SK-N-SH treated with all-trans-retinoic acid at 6 μM for 48 hours (cell line): Measurements from ENCODE around the gene ZBTB40.

Experiments
- ATAC-seq: fragments of 200-7000 bp; cut with Tn5 transposase; 3 replicates; pipeline ENCODE4 v1.9.1; 2020; ENCODE audit warnings: mild to moderate bottlenecking, moderate library complexity
- ARNTL ChIP-seq: fragments of 450-650 bp; formaldehyde crosslinking; IDR thresholded peaks from 2 replicates; pipeline ENCODE4 v1.5.0; 2020; ENCODE audit warnings: low read depth, mild to moderate bottlenecking, moderate library complexity, borderline replicate concordance
- BACH2 ChIP-seq: fragments of 250-450 bp; sonication (Bioruptor Pico); IDR thresholded peaks from 2 replicates; pipeline ENCODE4 v1.9.0; 2021; ENCODE audit warnings: mild to moderate bottlenecking, borderline replicate concordance
- CREB5 ChIP-seq: fragments of 250-450 bp; sonication (Bioruptor Pico); IDR thresholded peaks from 2 replicates; pipeline ENCODE4 v1.5.1; 2020; ENCODE audit warnings: low read depth, mild to moderate bottlenecking, moderate library complexity
- CSRNP3 ChIP-seq: fragments of 250-450 bp; sonication (Bioruptor Pico); IDR thresholded peaks from 2 replicates; pipeline ENCODE4 v1.5.1; 2021; ENCODE audit warnings: mild to moderate bottlenecking, moderate library complexity
- ESRRG ChIP-seq: fragments of 250-450 bp; sonication (Bioruptor Pico); IDR thresholded peaks from 2 replicates; pipeline ENCODE4 v1.6.1; 2021; ENCODE audit warnings: mild to moderate bottlenecking
- GLIS3 ChIP-seq: fragments of 250-450 bp; sonication (Bioruptor Pico); IDR thresholded peaks from 2 replicates; pipeline ENCODE4 v1.5.0; 2020; ENCODE audit warnings: mild to moderate bottlenecking, moderate library complexity
- ISL1 ChIP-seq: fragments of 250-450 bp; sonication (Bioruptor Pico); IDR thresholded peaks from 2 replicates; pipeline ENCODE4 v2.1.2; 2022; ENCODE audit warnings: mild to moderate bottlenecking, moderate library complexity
- OSR1 ChIP-seq: fragments of 250-450 bp; sonication (Bioruptor Pico); IDR thresholded peaks from 2 replicates; pipeline ENCODE4 v1.8.0; 2022; ENCODE audit warnings: moderate library complexity, mild to moderate bottlenecking, inconsistent platforms
- PATZ1 ChIP-seq: fragments of 250-450 bp; sonication (Bioruptor Pico); IDR thresholded peaks from 2 replicates; pipeline ENCODE4 v1.8.0; 2020; ENCODE audit warnings: mild to moderate bottlenecking, moderate library complexity, borderline replicate concordance
- POU6F1 ChIP-seq: fragments of 250-450 bp; sonication (Bioruptor Pico); IDR thresholded peaks from 2 replicates; pipeline ENCODE4 v1.8.0; 2021; ENCODE audit warnings: low read depth, mild to moderate bottlenecking, moderate library complexity, borderline replicate concordance
- PPARA ChIP-seq: fragments of 250-450 bp; sonication (Bioruptor Pico); IDR thresholded peaks from 2 replicates; pipeline ENCODE4 v1.5.0; 2020; ENCODE audit warnings: mild to moderate bottlenecking, borderline replicate concordance
- RARB ChIP-seq: fragments of 250-450 bp; sonication (Bioruptor Pico); IDR thresholded peaks from 2 replicates; pipeline ENCODE4 v1.8.0; 2021; ENCODE audit warnings: mild to moderate bottlenecking, moderate library complexity
- SNAI2 ChIP-seq: fragments of 250-450 bp; sonication (Bioruptor Pico); IDR thresholded peaks from 2 replicates; pipeline ENCODE4 v1.5.0; 2020; ENCODE audit warnings: mild to moderate bottlenecking, moderate library complexity
- TCF4 ChIP-seq: fragments of 250-450 bp; sonication (Bioruptor Pico); IDR thresholded peaks from 2 replicates; pipeline ENCODE4 v1.8.0; 2021; ENCODE audit warnings: mild to moderate bottlenecking, moderate library complexity, borderline replicate concordance
- TOX ChIP-seq: fragments of 250-450 bp; sonication (Bioruptor Pico); IDR thresholded peaks from 2 replicates; pipeline ENCODE4 v1.8.0; 2021; ENCODE audit warnings: mild to moderate bottlenecking, moderate library complexity, borderline replicate concordance
- TSHZ2 ChIP-seq: fragments of 250-450 bp; sonication (Bioruptor Pico); IDR thresholded peaks from 2 replicates; pipeline ENCODE4 v1.5.0; 2020; ENCODE audit warnings: mild to moderate bottlenecking, moderate library complexity
- ZC3H10 ChIP-seq: fragments of 250-450 bp; sonication (Bioruptor Pico); IDR thresholded peaks from 2 replicates; pipeline ENCODE4 v1.5.1; 2021; ENCODE audit warnings: mild to moderate bottlenecking, moderate library complexity
- ZFP30 ChIP-seq: fragments of 450-650 bp; formaldehyde crosslinking; IDR thresholded peaks from 2 replicates; pipeline ENCODE4 v1.5.0; 2022; ENCODE audit warnings: mild to moderate bottlenecking, moderate library complexity
- ZNF565 ChIP-seq: fragments of 450-650 bp; formaldehyde crosslinking; conservative IDR thresholded peaks from 2 replicates; pipeline ENCODE4 v1.5.0; 2020; ENCODE audit warnings: low read depth, mild to moderate bottlenecking, moderate library complexity
- ZNF70 ChIP-seq: fragments of 450-650 bp; formaldehyde crosslinking; IDR thresholded peaks from 2 replicates; pipeline ENCODE4 v1.5.0; 2020; ENCODE audit warnings: mild to moderate bottlenecking, moderate library complexity
- ZNF8 ChIP-seq: fragments of 450-650 bp; formaldehyde crosslinking; IDR thresholded peaks from 2 replicates; pipeline ENCODE4 v1.5.0; 2020; ENCODE audit warnings: mild to moderate bottlenecking, moderate library complexity

Gene ZBTB40

GRCh38 chr1:22547186-22547817 is 95.7 kb downstream of the ZBTB40 start:
- TF ChIP-seq ISL1 (no peak), TCF4 (CRISPR knock-in tag) (no peak), BACH2 (CRISPR knock-in tag) (no peak), CSRNP3 (CRISPR knock-in tag) (no peak), POU6F1 (CRISPR knock-in tag) (no peak), ZNF565 (CRISPR knock-in tag) (no peak), ESRRG (no peak), CREB5 (CRISPR knock-in tag) (no peak), GLIS3 (CRISPR knock-in tag) (no peak), ARNTL (CRISPR knock-in tag) (no peak), RARB (no peak), PPARA (CRISPR knock-in tag) (no peak), ZC3H10 (CRISPR knock-in tag) (no peak), ZFP30 (no peak), ZNF8 (no peak), ZNF70 (CRISPR knock-in tag) (no peak), PATZ1 (CRISPR knock-in tag) (no peak), TOX (CRISPR knock-in tag) (no peak), TSHZ2 (CRISPR knock-in tag) (no peak), OSR1 (CRISPR knock-in tag) (no peak)
- no peak for ATAC-seq

GRCh38 chr1:22547818-22548462 is 96.3 kb downstream of the ZBTB40 start:
- no peak for TF ChIP-seq POU6F1 (CRISPR knock-in tag)
- TF ChIP-seq SNAI2: no peak
- TF ChIP-seq TOX (CRISPR knock-in tag): no peak
- no peak for TF ChIP-seq PPARA (CRISPR knock-in tag)
- TF ChIP-seq CREB5 (CRISPR knock-in tag): no peak
- TF ChIP-seq CSRNP3 (CRISPR knock-in tag): no peak
- no peak for TF ChIP-seq ISL1
- TF ChIP-seq PATZ1 (CRISPR knock-in tag): no peak
- TF ChIP-seq RARB: no peak
- TF ChIP-seq TCF4 (CRISPR knock-in tag): no peak
- TF ChIP-seq ZNF8: no peak
- no peak for TF ChIP-seq BACH2 (CRISPR knock-in tag)
- TF ChIP-seq ZNF70 (CRISPR knock-in tag): no peak
- ATAC-seq: no peak
